ENCODE data around the gene GLOD4. TPM values are rescaled to one million over a fixed set of nuclear protein-coding genes. Genes with fewer than 3 reads are reported as not detected.

The GLOD4 gene
- total RNA-seq, 1 experiment from 2014 or later, result 69.7 TPM

GRCh38 chr17:824378-824777 is 42.3 kb upstream of the GLOD4 start:
- intact Hi-C loops (cut with micrococcal nuclease; ENCODE audit: unreplicated experiment), result no loop called here
- ChIA-PET POLR2A (no interaction called here), CTCF (no interaction called here)
- Mint-ChIP-seq H3K9me3 (ENCODE audit: unreplicated experiment) (no peaks in the 10 kb centered on the region), H3K27me3 (ENCODE audit: insufficient read depth, unreplicated experiment) (no peaks in the 10 kb centered on the region), H3K27ac (ENCODE audit: unreplicated experiment) (no peak overlapping the region), H3K4me3 (ENCODE audit: unreplicated experiment) (no peak overlapping the region), H3K4me1 (ENCODE audit: low read depth, unreplicated experiment) (no peaks in the 10 kb centered on the region), H3K36me3 (ENCODE audit: insufficient read depth, unreplicated experiment) (peaks cover 61% of the 10 kb centered on the region)
- Histone ChIP-seq H3K4me1 (no peaks in the 10 kb centered on the region), H3K27me3 (replicated peaks; ENCODE audit: control insufficient read depth, insufficient read depth, low read length) (no peaks in the 10 kb centered on the region), H3K4me3 (ENCODE audit: low read depth, low read length) (no peak overlapping the region), H3K36me3 (ENCODE audit: control insufficient read depth, insufficient read depth, low read length) (peaks cover 2% of the 10 kb centered on the region; the same call in 1 of the 2 replicates), H3K9me3 (no peaks in the 10 kb centered on the region)
- TF ChIP-seq CTCF (IDR thresholded peaks at IDR 0.05; ENCODE audit: insufficient read depth in 1 of 2, low read depth in 1 of 2, low read length in 1 of 2, severe bottlenecking in 1 of 2, unreplicated experiment in 1 of 2), result no peak
- no TSS peak for BruUV-seq (replicated peaks)
- DNase-seq, result no peak

GRCh38 chr17:823501-823902 is 41.4 kb upstream of the GLOD4 start:
- no peaks in the 10 kb centered on the region for H3K4me1 ChIP-seq
- no peaks in the 10 kb centered on the region for H3K9me3 Mint-ChIP-seq (ENCODE audit: unreplicated experiment)
- no peak overlapping the region for H3K4me3 ChIP-seq (ENCODE audit: low read depth, low read length)
- no peaks in the 10 kb centered on the region for H3K27me3 ChIP-seq (replicated peaks; ENCODE audit: control insufficient read depth, insufficient read depth, low read length)
- BruUV-seq (replicated peaks), result no TSS peak
- no peak overlapping the region for H3K27ac Mint-ChIP-seq (ENCODE audit: unreplicated experiment)
- peaks cover 54% of the 10 kb centered on the region for H3K36me3 Mint-ChIP-seq (ENCODE audit: insufficient read depth, unreplicated experiment)
- H3K4me3 Mint-ChIP-seq (ENCODE audit: unreplicated experiment), result no peak overlapping the region
- CTCF ChIA-PET, result no interaction called here
- no peaks in the 10 kb centered on the region for H3K9me3 ChIP-seq
- intact Hi-C loops (cut with micrococcal nuclease; ENCODE audit: unreplicated experiment), result no loop called here
- POLR2A ChIA-PET, result no interaction called here
- H3K36me3 ChIP-seq (ENCODE audit: control insufficient read depth, insufficient read depth, low read length), result peaks cover 2% of the 10 kb centered on the region; the same call in 1 of the 2 replicates
- no peak for DNase-seq
- no peak for TF ChIP-seq CTCF (IDR thresholded peaks at IDR 0.05; ENCODE audit: insufficient read depth in 1 of 2, low read depth in 1 of 2, low read length in 1 of 2, severe bottlenecking in 1 of 2, unreplicated experiment in 1 of 2)
- H3K4me1 Mint-ChIP-seq (ENCODE audit: low read depth, unreplicated experiment), result no peaks in the 10 kb centered on the region
- H3K27me3 Mint-ChIP-seq (ENCODE audit: insufficient read depth, unreplicated experiment), result no peaks in the 10 kb centered on the region

- Histone ChIP-seq H3K9me3 (no peaks in the 10 kb centered on the region), H3K4me3 (ENCODE audit: low read depth, low read length) (no peak overlapping the region), H3K4me1 (no peaks in the 10 kb centered on the region), H3K27me3 (replicated peaks; ENCODE audit: control insufficient read depth, insufficient read depth, low read length) (no peaks in the 10 kb centered on the region), H3K36me3 (ENCODE audit: control insufficient read depth, insufficient read depth, low read length) (peaks cover 3% of the 10 kb centered on the region; the same call in 1 of the 2 replicates)
- TF ChIP-seq CTCF (IDR thresholded peaks at IDR 0.05; ENCODE audit: insufficient read depth in 1 of 2, low read depth in 1 of 2, low read length in 1 of 2, severe bottlenecking in 1 of 2, unreplicated experiment in 1 of 2), result no peak
- H3K9me3 Mint-ChIP-seq (ENCODE audit: unreplicated experiment), result no peaks in the 10 kb centered on the region
- peaks cover 48% of the 10 kb centered on the region for H3K36me3 Mint-ChIP-seq (ENCODE audit: insufficient read depth, unreplicated experiment)
- no TSS peak for BruUV-seq (replicated peaks)
- CTCF ChIA-PET, result no interaction called here
- intact Hi-C loops (cut with micrococcal nuclease; ENCODE audit: unreplicated experiment), result no loop called here
- DNase-seq, result no peak
- POLR2A ChIA-PET, result no interaction called here
- no peaks in the 10 kb centered on the region for H3K4me1 Mint-ChIP-seq (ENCODE audit: low read depth, unreplicated experiment)
- no peak overlapping the region for H3K27ac Mint-ChIP-seq (ENCODE audit: unreplicated experiment)
- H3K4me3 Mint-ChIP-seq (ENCODE audit: unreplicated experiment), result no peak overlapping the region
- no peaks in the 10 kb centered on the region for H3K27me3 Mint-ChIP-seq (ENCODE audit: insufficient read depth, unreplicated experiment)
Observed at GRCh38 chr17:819251-819650, 37.2 kb upstream of the GLOD4 start.

All from Caco-2 (cell line).